ENCODE results near the gene MPHOSPH9. TPM values are rescaled to one million over a fixed set of nuclear protein-coding genes. Genes with fewer than 3 reads are reported as not detected.

Gene MPHOSPH9
- total RNA-seq, 1 experiment from 2014 or later: 43.1 TPM

DNA sequence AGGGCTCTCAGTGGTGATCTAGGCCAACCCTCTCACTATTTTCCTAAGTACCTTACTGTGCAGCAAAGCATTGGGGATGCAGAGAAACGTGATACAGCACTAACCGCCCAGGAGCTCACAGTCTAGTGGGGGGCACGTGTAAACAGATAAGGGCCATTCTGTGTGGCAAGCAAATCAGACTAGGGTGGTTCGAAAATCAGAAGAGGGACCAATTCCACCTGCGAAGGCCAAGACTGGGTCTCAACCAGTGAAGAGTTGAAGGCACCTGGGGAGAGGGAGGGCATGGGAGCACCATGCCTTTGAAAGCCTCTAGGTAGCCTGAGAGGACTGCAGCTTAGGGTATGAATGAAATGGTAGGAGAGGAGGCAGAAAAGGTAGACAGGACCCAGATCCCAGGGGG, 84.3 kb downstream of the MPHOSPH9 start:
- Histone ChIP-seq H3K4me3 (ENCODE audit: low read depth, low read length) (no peak overlapping the region), H3K9me3 (no peaks in the 10 kb centered on the region), H3K4me1 (peaks cover 12% of the 10 kb centered on the region), H3K27me3 (replicated peaks; ENCODE audit: control insufficient read depth, insufficient read depth, low read length) (no peaks in the 10 kb centered on the region), H3K36me3 (ENCODE audit: control insufficient read depth, insufficient read depth, low read length) (no peaks in the 10 kb centered on the region)
- BruUV-seq (replicated peaks): no TSS peak
- Mint-ChIP-seq H3K36me3 (ENCODE audit: insufficient read depth, unreplicated experiment) (peaks cover 14% of the 10 kb centered on the region), H3K4me1 (ENCODE audit: low read depth, unreplicated experiment) (peaks cover 8% of the 10 kb centered on the region), H3K9me3 (ENCODE audit: unreplicated experiment) (no peaks in the 10 kb centered on the region), H3K27ac (ENCODE audit: unreplicated experiment) (no peak overlapping the region), H3K4me3 (ENCODE audit: unreplicated experiment) (peak overlapping the region; percentile 67), H3K27me3 (ENCODE audit: insufficient read depth, unreplicated experiment) (no peaks in the 10 kb centered on the region)
- no peak for DNase-seq
- POLR2A ChIA-PET: no interaction called here
- TF ChIP-seq, protein P1, sequence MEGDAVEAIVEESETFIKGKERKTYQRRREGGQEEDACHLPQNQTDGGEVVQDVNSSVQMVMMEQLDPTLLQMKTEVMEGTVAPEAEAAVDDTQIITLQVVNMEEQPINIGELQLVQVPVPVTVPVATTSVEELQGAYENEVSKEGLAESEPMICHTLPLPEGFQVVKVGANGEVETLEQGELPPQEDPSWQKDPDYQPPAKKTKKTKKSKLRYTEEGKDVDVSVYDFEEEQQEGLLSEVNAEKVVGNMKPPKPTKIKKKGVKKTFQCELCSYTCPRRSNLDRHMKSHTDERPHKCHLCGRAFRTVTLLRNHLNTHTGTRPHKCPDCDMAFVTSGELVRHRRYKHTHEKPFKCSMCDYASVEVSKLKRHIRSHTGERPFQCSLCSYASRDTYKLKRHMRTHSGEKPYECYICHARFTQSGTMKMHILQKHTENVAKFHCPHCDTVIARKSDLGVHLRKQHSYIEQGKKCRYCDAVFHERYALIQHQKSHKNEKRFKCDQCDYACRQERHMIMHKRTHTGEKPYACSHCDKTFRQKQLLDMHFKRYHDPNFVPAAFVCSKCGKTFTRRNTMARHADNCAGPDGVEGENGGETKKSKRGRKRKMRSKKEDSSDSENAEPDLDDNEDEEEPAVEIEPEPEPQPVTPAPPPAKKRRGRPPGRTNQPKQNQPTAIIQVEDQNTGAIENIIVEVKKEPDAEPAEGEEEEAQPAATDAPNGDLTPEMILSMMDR (IDR thresholded peaks at IDR 0.05; ENCODE audit: insufficient read depth in 1 of 2, low read depth in 1 of 2, low read length in 1 of 2, severe bottlenecking in 1 of 2, unreplicated experiment in 1 of 2): no peak
- CTCF ChIA-PET: no interaction called here
- intact Hi-C loops (cut with micrococcal nuclease; ENCODE audit: unreplicated experiment): loop anchor here (10.0 kb wide), 2 partner anchors 54 to 164 kb away; partner anchors contain the start of gene ARL6IP4

DNA sequence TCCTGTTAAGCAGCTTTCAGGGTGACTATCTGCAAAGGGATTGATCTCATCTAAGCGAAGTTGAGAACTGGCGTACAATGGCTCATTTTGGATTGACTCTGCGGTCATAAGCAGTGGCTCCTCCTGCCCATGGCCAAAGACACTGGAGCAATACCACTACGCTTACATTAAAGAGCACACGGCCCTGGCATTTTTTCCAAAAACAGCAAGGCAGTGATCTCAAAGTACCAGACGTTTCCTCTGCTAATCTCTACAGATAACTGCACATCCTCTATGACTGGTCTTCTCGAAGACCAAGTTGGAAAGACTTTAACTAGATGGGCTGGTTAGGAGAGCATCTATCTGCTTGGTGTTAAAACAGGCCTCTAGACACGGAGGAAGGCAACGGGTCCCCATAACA, 84.7 kb downstream of the MPHOSPH9 start:
- peaks cover 14% of the 10 kb centered on the region for H3K36me3 Mint-ChIP-seq (ENCODE audit: insufficient read depth, unreplicated experiment)

DNA sequence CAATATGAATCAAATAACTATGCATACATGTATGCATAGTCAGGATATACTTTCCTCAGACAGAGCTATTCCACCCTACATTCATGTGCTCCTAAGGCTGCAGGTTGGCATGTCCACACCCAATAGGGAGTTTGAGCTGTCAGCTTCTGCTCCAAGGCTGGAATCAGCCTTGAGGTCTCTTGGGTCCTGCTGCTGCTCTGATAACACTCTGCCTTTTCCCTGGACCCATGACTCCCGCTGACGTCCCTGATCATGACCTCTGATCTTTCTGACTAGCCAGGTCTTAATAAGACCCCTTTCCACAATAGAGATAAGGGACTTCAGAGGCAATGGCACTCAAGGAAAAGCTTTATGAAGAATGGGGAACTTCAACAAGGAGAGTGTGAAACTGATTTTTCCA, 87.7 kb downstream of the MPHOSPH9 start:
- Histone ChIP-seq H3K4me1 (peaks cover 36% of the 10 kb centered on the region), H3K9me3 (no peaks in the 10 kb centered on the region), H3K36me3 (ENCODE audit: control insufficient read depth, insufficient read depth, low read length) (no peaks in the 10 kb centered on the region), H3K4me3 (ENCODE audit: low read depth, low read length) (no peak overlapping the region), H3K27me3 (replicated peaks; ENCODE audit: control insufficient read depth, insufficient read depth, low read length) (no peaks in the 10 kb centered on the region)
- Mint-ChIP-seq H3K27ac (ENCODE audit: unreplicated experiment) (no peak overlapping the region), H3K4me3 (ENCODE audit: unreplicated experiment) (no peak overlapping the region), H3K27me3 (ENCODE audit: insufficient read depth, unreplicated experiment) (no peaks in the 10 kb centered on the region), H3K9me3 (ENCODE audit: unreplicated experiment) (no peaks in the 10 kb centered on the region), H3K36me3 (ENCODE audit: insufficient read depth, unreplicated experiment) (peaks cover 9% of the 10 kb centered on the region), H3K4me1 (ENCODE audit: low read depth, unreplicated experiment) (peaks cover 8% of the 10 kb centered on the region)
- intact Hi-C loops (cut with micrococcal nuclease; ENCODE audit: unreplicated experiment): loop anchor here (10.0 kb wide), 2 partner anchors 50 to 160 kb away; partner anchors contain the start of gene ARL6IP4
- DNase-seq: no peak
- CTCF ChIA-PET: no interaction called here
- TF ChIP-seq, protein P1 (IDR thresholded peaks at IDR 0.05; ENCODE audit: insufficient read depth in 1 of 2, low read depth in 1 of 2, low read length in 1 of 2, severe bottlenecking in 1 of 2, unreplicated experiment in 1 of 2): no peak
- no TSS peak for BruUV-seq (replicated peaks)
- POLR2A ChIA-PET: no interaction called here

More for the DNA sequence above, 84.7 kb downstream of the MPHOSPH9 start:
- H3K36me3 ChIP-seq (ENCODE audit: control insufficient read depth, insufficient read depth, low read length): no peaks in the 10 kb centered on the region
- H3K27me3 Mint-ChIP-seq (ENCODE audit: insufficient read depth, unreplicated experiment): no peaks in the 10 kb centered on the region
- TSS peak; percentile 9 for BruUV-seq (replicated peaks)
- no peak overlapping the region for H3K4me3 Mint-ChIP-seq (ENCODE audit: unreplicated experiment)
- intact Hi-C loops (cut with micrococcal nuclease; ENCODE audit: unreplicated experiment): loop anchor here (10.0 kb wide), 2 partner anchors 53 to 163 kb away; partner anchors contain the start of gene ARL6IP4
- no peaks in the 10 kb centered on the region for H3K9me3 ChIP-seq
- H3K27ac Mint-ChIP-seq (ENCODE audit: unreplicated experiment): no peak overlapping the region
- ChIA-PET POLR2A (no interaction called here), CTCF (no interaction called here)
- no peak overlapping the region for H3K4me3 ChIP-seq (ENCODE audit: low read depth, low read length)
- TF ChIP-seq, protein P1 (IDR thresholded peaks at IDR 0.05; ENCODE audit: insufficient read depth in 1 of 2, low read depth in 1 of 2, low read length in 1 of 2, severe bottlenecking in 1 of 2, unreplicated experiment in 1 of 2): no peak
- no peaks in the 10 kb centered on the region for H3K9me3 Mint-ChIP-seq (ENCODE audit: unreplicated experiment)
- DNase-seq: no peak
- peaks cover 8% of the 10 kb centered on the region for H3K4me1 Mint-ChIP-seq (ENCODE audit: low read depth, unreplicated experiment)
- H3K27me3 ChIP-seq (replicated peaks; ENCODE audit: control insufficient read depth, insufficient read depth, low read length): no peaks in the 10 kb centered on the region
- peaks cover 12% of the 10 kb centered on the region for H3K4me1 ChIP-seq
